ENCODE results near the gene KIF1A. TPM values are rescaled to one million over a fixed set of nuclear protein-coding genes. Genes with fewer than 3 reads are reported as not detected.

Gene KIF1A
- total RNA-seq, 1 donor from 2014 or later: 2.0 TPM

GRCh38 chr2:240742602-240743095 is 77.4 kb downstream of the KIF1A start:
- intact Hi-C loops (cut with micrococcal nuclease): no loop called here
- Histone ChIP-seq H3K9me3 (replicated peaks) (no peaks in the 10 kb centered on the region), H3K27ac (replicated peaks) (no peak overlapping the region), H3K27me3 (ENCODE audit: low read depth) (peaks cover 33% of the 10 kb centered on the region), H3K4me1 (no peaks in the 10 kb centered on the region), H3K4me3 (no peak overlapping the region), H3K36me3 (no peaks in the 10 kb centered on the region)
- no peak for DNase-seq
- TF ChIP-seq CTCF (IDR thresholded peaks at IDR 0.05; ENCODE audit: borderline replicate concordance): no peak

- intact Hi-C loops (cut with micrococcal nuclease): no loop called here
- Histone ChIP-seq H3K4me1 (no peaks in the 10 kb centered on the region), H3K4me3 (no peak overlapping the region), H3K9me3 (replicated peaks) (no peaks in the 10 kb centered on the region), H3K36me3 (no peaks in the 10 kb centered on the region), H3K27ac (replicated peaks) (no peak overlapping the region), H3K27me3 (ENCODE audit: low read depth) (peaks cover 42% of the 10 kb centered on the region)
- no peak for TF ChIP-seq CTCF (IDR thresholded peaks at IDR 0.05; ENCODE audit: borderline replicate concordance)
- DNase-seq: no peak
Measured at GRCh38 chr2:240741091-240741490, 78.9 kb downstream of the KIF1A start.

GRCh38 chr2:240739797-240740196 is 80.2 kb downstream of the KIF1A start:
- TF ChIP-seq CTCF (IDR thresholded peaks at IDR 0.05; ENCODE audit: borderline replicate concordance): no peak
- no peak for DNase-seq
- Histone ChIP-seq H3K36me3 (no peaks in the 10 kb centered on the region), H3K9me3 (replicated peaks) (no peaks in the 10 kb centered on the region), H3K4me1 (no peaks in the 10 kb centered on the region), H3K27ac (replicated peaks) (no peak overlapping the region), H3K27me3 (ENCODE audit: low read depth) (peaks cover 50% of the 10 kb centered on the region), H3K4me3 (no peak overlapping the region)
- intact Hi-C loops (cut with micrococcal nuclease): no loop called here

- intact Hi-C loops (cut with micrococcal nuclease): no loop called here
- Histone ChIP-seq H3K27ac (replicated peaks) (no peak overlapping the region), H3K27me3 (ENCODE audit: low read depth) (peaks cover 59% of the 10 kb centered on the region), H3K4me1 (no peaks in the 10 kb centered on the region), H3K9me3 (replicated peaks) (no peaks in the 10 kb centered on the region), H3K36me3 (no peaks in the 10 kb centered on the region), H3K4me3 (no peak overlapping the region)
- TF ChIP-seq CTCF (IDR thresholded peaks at IDR 0.05; ENCODE audit: borderline replicate concordance): no peak
- DNase-seq: no peak
Measured at GRCh38 chr2:240737958-240738357, 82.1 kb downstream of the KIF1A start.

GRCh38 chr2:240737512-240737911 is 82.5 kb downstream of the KIF1A start:
- Histone ChIP-seq H3K9me3 (replicated peaks) (no peaks in the 10 kb centered on the region), H3K4me1 (no peaks in the 10 kb centered on the region), H3K27ac (replicated peaks) (no peak overlapping the region), H3K27me3 (ENCODE audit: low read depth) (peaks cover 54% of the 10 kb centered on the region), H3K36me3 (no peaks in the 10 kb centered on the region), H3K4me3 (no peak overlapping the region)
- no peak for DNase-seq
- intact Hi-C loops (cut with micrococcal nuclease): no loop called here
- no peak for TF ChIP-seq CTCF (IDR thresholded peaks at IDR 0.05; ENCODE audit: borderline replicate concordance)

All from left ventricle myocardium inferior (tissue), 1 donor.